HCT116 (cell line): Measurements from ENCODE around the gene PLCE1. TPM values are rescaled to one million over a fixed set of nuclear protein-coding genes. Genes with fewer than 3 reads are reported as not detected.

Source experiments
- ATAC-seq: fragments of 200-7000 bp; cut with Tn5 transposase; 2 replicates; pipeline ENCODE4 v1.9.1; 2020; ENCODE audit warnings: mild to moderate bottlenecking, moderate library complexity
- BruUV-seq: library from RNA; stranded (reverse); fragments of 400-500 nt; replicated peaks from 2 replicates; lab custom pipeline; 2021; lab: Mats Ljungman, UMichigan
- CTCF ChIA-PET: fragments of 300-600 bp; sonication (Branson Sonifier 250); formaldehyde crosslinking; loops from one replicate; lab custom pipeline; 2021; ENCODE audit warnings: antibody characterized with exemption; lab: Charles Lee
- POLR2A ChIA-PET: fragments of 300-600, 350-600 bp; sonication (Branson Sonifier 250); formaldehyde crosslinking; loops from one replicate; lab custom pipeline; 2021; ENCODE audit warnings: antibody characterized with exemption; lab: Charles Lee
- RAD21 ChIA-PET, 2 experiments: fragments of 300-600 bp; sonication (Branson Sonifier 250); formaldehyde crosslinking; loops; one replicate each; lab custom pipeline; 2023; ENCODE audit warnings: low total read pairs in 2 of 2; ENCODE audit not compliant: uncharacterized antibody in 2 of 2, unreplicated experiment in 2 of 2, low non-redundant PET in 1 of 2; lab: Charles Lee
- DNase-seq: peaks from one replicate; pipeline ENCODE4 v3.0.0-alpha.2; 2010; ENCODE audit warnings: low read depth, low spot score
- H2AFZ ChIP-seq: fragments of 200-600 bp; shearing (Covaris generic), sonication (generic); 2 replicates; pipeline ENCODE4 v1.6.1; 2017; ENCODE audit warnings: low read depth, mixed run types, mixed read lengths, antibody characterized with exemption, low read length; ENCODE audit not compliant: poor library complexity, severe bottlenecking
- H3K27ac ChIP-seq: 2 replicates; pipeline ENCODE4 v1.5.1; 2012; ENCODE audit warnings: low read depth, low read length
- H3K27me3 ChIP-seq: fragments of 200-600 bp; sonication (generic); 2 replicates; pipeline ENCODE4 v1.6.1; 2016; ENCODE audit warnings: mixed run types, low read length, mixed read lengths; ENCODE audit not compliant: insufficient read depth
- H3K36me3 ChIP-seq, 2 experiments: fragments of 200-500 bp in 1 of 2; fragments of 200-600 bp in 1 of 2; sonication (Bioruptor generic) in 1 of 2; sonication (generic) in 1 of 2; 2 replicates each; pipeline versions ENCODE4 v1.5.1 to v1.6.1; 2014 to 2016; ENCODE audit warnings: low read length in 2 of 2, inconsistent platforms in 1 of 2, mixed read lengths in 1 of 2, mixed run types in 1 of 2; ENCODE audit not compliant: insufficient read depth in 2 of 2, control insufficient read depth in 1 of 2
- H3K4me1 ChIP-seq, 2 experiments: fragments of 200-600 bp in 1 of 2; sonication (generic) in 1 of 2; 2 replicates each; pipeline versions ENCODE4 v1.5.1 to v1.6.1; 2012 to 2017; ENCODE audit warnings: low read length in 2 of 2, inconsistent platforms in 1 of 2, mild to moderate bottlenecking in 1 of 2, mixed read lengths in 1 of 2, mixed run types in 1 of 2, moderate library complexity in 1 of 2; ENCODE audit not compliant: insufficient read depth in 2 of 2, control insufficient read depth in 1 of 2
- H3K4me2 ChIP-seq: fragments of 200-600 bp; sonication (generic); 2 replicates; pipeline ENCODE4 v1.6.1; 2017; ENCODE audit warnings: mixed run types, low read length, mixed read lengths
- H3K4me3 ChIP-seq, 2 experiments: fragments of 200-600 bp in 1 of 2; sonication (generic) in 1 of 2; replicated peaks in 1 of 2; 2 replicates each; pipeline ENCODE4 v1.5.1; 2011 to 2016; ENCODE audit warnings: low read length in 2 of 2, control low read depth in 1 of 2, low read depth in 1 of 2, mild to moderate bottlenecking in 1 of 2, mixed read lengths in 1 of 2, mixed run types in 1 of 2
- H3K79me2 ChIP-seq: fragments of 200-600 bp; sonication (generic); 2 replicates; pipeline ENCODE4 v1.6.1; 2017; ENCODE audit warnings: mild to moderate bottlenecking, mixed run types, low read length, moderate library complexity, mixed read lengths; ENCODE audit not compliant: insufficient read depth
- H3K9ac ChIP-seq: fragments of 200-600 bp; sonication (generic); 2 replicates; pipeline ENCODE4 v1.6.1; 2016; ENCODE audit warnings: low read length, mixed read lengths
- H3K9me2 ChIP-seq: fragments of 200-600 bp; sonication (generic), shearing (Covaris generic); 2 replicates; pipeline ENCODE4 v1.6.1; 2017; ENCODE audit warnings: mixed run types, mild to moderate bottlenecking, moderate library complexity; ENCODE audit not compliant: insufficient read depth
- H3K9me3 ChIP-seq, 2 experiments: fragments of 200-500 bp in 1 of 2; fragments of 200-600 bp in 1 of 2; sonication (Bioruptor generic) in 1 of 2; sonication (generic) in 1 of 2; 2 replicates each; pipeline ENCODE4 v1.6.1; 2014 to 2017; ENCODE audit warnings: low read length in 2 of 2, mixed read lengths in 2 of 2, inconsistent platforms in 1 of 2, low read depth in 1 of 2, mild to moderate bottlenecking in 1 of 2, mixed run types in 1 of 2, moderate library complexity in 1 of 2; ENCODE audit not compliant: control insufficient read depth in 1 of 2, insufficient read depth in 1 of 2
- H4K20me1 ChIP-seq: fragments of 200-600 bp; sonication (generic), shearing (Covaris generic); 2 replicates; pipeline ENCODE4 v1.6.1; 2017; ENCODE audit warnings: mixed run types, mild to moderate bottlenecking, moderate library complexity; ENCODE audit not compliant: insufficient read depth
- ATF3 ChIP-seq: IDR thresholded peaks from 2 replicates; pipeline ENCODE4 v1.6.1; 2012
- CBX3 ChIP-seq: IDR thresholded peaks from 2 replicates; pipeline ENCODE4 v1.6.1; 2012; ENCODE audit warnings: low read depth
- CEBPB ChIP-seq: IDR thresholded peaks from 2 replicates; pipeline ENCODE4 v1.6.1; 2012; ENCODE audit warnings: low read depth
- CTCF ChIP-seq, 3 experiments: fragments of 200-600 bp in 1 of 3; sonication (generic) in 1 of 3; IDR thresholded peaks in 2 of 3; conservative IDR thresholded peaks in 1 of 3; 2 replicates each; pipeline ENCODE4 v1.5.1; 2012 to 2017; ENCODE audit warnings: low read depth in 2 of 3, low read length in 2 of 3, antibody characterized with exemption in 1 of 3, borderline replicate concordance in 1 of 3, control low read depth in 1 of 3, mild to moderate bottlenecking in 1 of 3, mixed read lengths in 1 of 3, mixed run types in 1 of 3, moderate library complexity in 1 of 3; ENCODE audit not compliant: insufficient read depth in 1 of 3
- EGR1 ChIP-seq: IDR thresholded peaks from 2 replicates; pipeline ENCODE4 v1.6.1; 2012; ENCODE audit warnings: low read depth
- ELF1 ChIP-seq: IDR thresholded peaks from 2 replicates; pipeline ENCODE4 v1.6.1; 2012; ENCODE audit warnings: low read depth, borderline replicate concordance
- EZH2phosphoT487 ChIP-seq: fragments of 200-600 bp; IDR thresholded peaks from 2 replicates; pipeline ENCODE4 v1.6.1; 2018; ENCODE audit warnings: antibody characterized with exemption, borderline replicate concordance
- FOSL1 ChIP-seq: IDR thresholded peaks from 2 replicates; pipeline ENCODE4 v1.6.1; 2012; ENCODE audit warnings: low read depth
- JUND ChIP-seq: IDR thresholded peaks from 2 replicates; pipeline ENCODE4 v1.6.1; 2012
- MAX ChIP-seq: IDR thresholded peaks from 2 replicates; pipeline ENCODE4 v1.6.1; 2012
- POLR2AphosphoS5 ChIP-seq: IDR thresholded peaks from 2 replicates; pipeline ENCODE4 v1.6.1; 2011; ENCODE audit warnings: mild to moderate bottlenecking, low read depth, low read length, moderate library complexity
- RAD21 ChIP-seq: IDR thresholded peaks from 2 replicates; pipeline ENCODE4 v1.6.1; 2012; ENCODE audit warnings: low read depth, mild to moderate bottlenecking
- SIN3A ChIP-seq: IDR thresholded peaks from 2 replicates; pipeline ENCODE4 v1.6.1; 2012; ENCODE audit warnings: low read depth
- SP1 ChIP-seq: IDR thresholded peaks from 2 replicates; pipeline ENCODE4 v1.6.1; 2012; ENCODE audit warnings: low read depth
- SRF ChIP-seq: IDR thresholded peaks from 2 replicates; pipeline ENCODE4 v1.6.1; 2012; ENCODE audit warnings: low read depth
- TCF7L2 ChIP-seq: IDR thresholded peaks from 2 replicates; pipeline ENCODE4 v1.7.0; 2011; ENCODE audit warnings: borderline replicate concordance, inconsistent platforms; ENCODE audit not compliant: insufficient read depth, insufficient read length; ENCODE audit errors: extremely low read depth
- YY1 ChIP-seq: IDR thresholded peaks from 2 replicates; pipeline ENCODE4 v1.6.1; 2011; ENCODE audit warnings: low read length, low read depth, moderate library complexity, mild to moderate bottlenecking; ENCODE audit not compliant: insufficient replicate concordance; ENCODE audit errors: extremely low read depth
- ZFX ChIP-seq: fragments of 450-650 bp; IDR thresholded peaks from 2 replicates; pipeline ENCODE4 v1.6.1; 2017
- ZNF274 ChIP-seq: fragments of 200-500 bp; sonication (Bioruptor generic); IDR thresholded peaks from 2 replicates; pipeline ENCODE4 v1.6.1; 2014; ENCODE audit warnings: mild to moderate bottlenecking, low read depth, low read length, inconsistent platforms
- intact Hi-C: fragments of 100-400 bp; cut with micrococcal nuclease; formaldehyde crosslinking; loops from 2 replicates; pipeline ENCODE4 v1.10.0; 2022
- total RNA-seq: library from RNA; stranded (reverse); gene quantifications from one replicate; pipeline ENCODE4 v1.2.1, GENCODE V29; 2021; ENCODE audit not compliant: unreplicated experiment

The PLCE1 gene
- total RNA-seq, 1 experiment from 2014 or later: 2.5 TPM

DNA sequence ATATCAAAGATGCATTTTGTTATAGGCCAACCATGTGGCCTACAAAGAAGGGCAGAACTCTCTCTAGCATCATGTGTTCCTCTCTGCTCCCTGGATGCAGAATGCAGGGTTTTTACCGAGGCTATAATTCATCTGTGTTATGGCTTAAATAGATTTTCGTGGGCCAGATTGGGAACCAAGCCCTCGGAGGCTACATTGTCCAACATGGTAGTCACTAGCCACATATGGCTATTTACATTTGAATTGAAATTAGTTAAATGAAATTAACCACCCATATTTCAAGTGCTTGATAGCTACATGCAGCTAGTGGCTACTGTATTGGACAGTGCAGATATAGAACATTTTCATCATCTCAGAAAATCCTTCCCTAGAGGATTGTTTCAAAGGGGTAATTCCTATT is 2.8 kb downstream of the PLCE1 start:
- Histone ChIP-seq H3K9ac (no peak overlapping the region), H3K9me2 (no peaks in the 10 kb centered on the region), H3K4me1 (peaks cover 19 to 34% of the 10 kb centered on the region in 2 experiments), H3K27ac (no peak overlapping the region), H3K36me3 (no peaks in the 10 kb centered on the region), H3K4me2 (no peak overlapping the region), H3K79me2 (no peaks in the 10 kb centered on the region), H4K20me1 (no peaks in the 10 kb centered on the region), H2AFZ (no peak overlapping the region), H3K4me3 (no peak overlapping the region), H3K27me3 (no peaks in the 10 kb centered on the region), H3K9me3 (no peaks in the 10 kb centered on the region)
- no TSS peak for BruUV-seq
- CTCF ChIA-PET: no interaction called here
- no peak for DNase-seq
- POLR2A ChIA-PET: no interaction called here
- intact Hi-C loops: no loop called here
- no peak for TF ChIP-seq RAD21
- TF ChIP-seq CTCF (IDR thresholded peaks at IDR 0.05 in 2 of 3, conservative IDR thresholded peaks at IDR 0.05 in 1 of 3; ENCODE audit: borderline replicate concordance in 1 of 3, insufficient read depth in 1 of 3, low read depth in 2 of 3, low read length in 2 of 3): no peak
- TF ChIP-seq SP1: no peak
- TF ChIP-seq POLR2AphosphoS5: no peak
- TF ChIP-seq MAX: no peak
- TF ChIP-seq ZFX: no peak
- no peak for TF ChIP-seq ATF3
- no peak for TF ChIP-seq ELF1
- no peak for TF ChIP-seq EZH2phosphoT487
- TF ChIP-seq SIN3A: no peak
- no peak for TF ChIP-seq CEBPB
- no peak for TF ChIP-seq EGR1
- TF ChIP-seq FOSL1: no peak
- TF ChIP-seq TCF7L2: no peak
- no peak for TF ChIP-seq SRF
- TF ChIP-seq JUND: no peak
- TF ChIP-seq CBX3: no peak
- no peak for TF ChIP-seq YY1
- no peak for TF ChIP-seq ZNF274
- ATAC-seq: no peak
- RAD21 ChIA-PET: no interaction called here
